Measurements from ENCODE around the gene SECISBP2L.

SECISBP2L gene

GRCh38 chr15:49060710-49061495, 14.7 kb upstream of the SECISBP2L start:
- H3K9me3 Mint-ChIP-seq = peaks cover 4% of the 10 kb centered on the region
- no peaks in the 10 kb centered on the region for H3K4me1 Mint-ChIP-seq
- H3K4me3 Mint-ChIP-seq = no peak overlapping the region
- peaks cover 2% of the 10 kb centered on the region for H3K27me3 Mint-ChIP-seq (ENCODE audit: low read depth, poor library complexity)
- no peaks in the 10 kb centered on the region for H3K36me3 Mint-ChIP-seq (ENCODE audit: low read depth)
- no peak for TF ChIP-seq CTCF (IDR thresholded peaks at IDR 0.05)
- H3K27ac Mint-ChIP-seq = no peak overlapping the region
- no peak for DNase-seq

GRCh38 chr15:49059491-49059890, 13.2 kb upstream of the SECISBP2L start:
- Mint-ChIP-seq H3K4me1 (no peaks in the 10 kb centered on the region), H3K36me3 (ENCODE audit: low read depth) (no peaks in the 10 kb centered on the region), H3K9me3 (peaks cover 4% of the 10 kb centered on the region), H3K27ac (no peak overlapping the region), H3K27me3 (ENCODE audit: low read depth, poor library complexity) (peaks cover 2% of the 10 kb centered on the region), H3K4me3 (no peak overlapping the region)
- no peak for TF ChIP-seq CTCF (IDR thresholded peaks at IDR 0.05)
- DNase-seq = no peak

- peaks cover 4% of the 10 kb centered on the region for H3K9me3 Mint-ChIP-seq
- DNase-seq = no peak
- peaks cover 2% of the 10 kb centered on the region for H3K27me3 Mint-ChIP-seq (ENCODE audit: low read depth, poor library complexity)
- no peak for TF ChIP-seq CTCF (IDR thresholded peaks at IDR 0.05)
- H3K4me3 Mint-ChIP-seq = no peak overlapping the region
- H3K4me1 Mint-ChIP-seq = no peaks in the 10 kb centered on the region
- no peaks in the 10 kb centered on the region for H3K36me3 Mint-ChIP-seq (ENCODE audit: low read depth)
- no peak overlapping the region for H3K27ac Mint-ChIP-seq
Observed at GRCh38 chr15:49058559-49058958, 12.3 kb upstream of the SECISBP2L start.

GRCh38 chr15:49055630-49056029, 9.4 kb upstream of the SECISBP2L start:
- H3K4me1 Mint-ChIP-seq = no peaks in the 10 kb centered on the region
- H3K4me3 Mint-ChIP-seq = no peak overlapping the region
- no peak for TF ChIP-seq CTCF (IDR thresholded peaks at IDR 0.05)
- H3K27ac Mint-ChIP-seq = no peak overlapping the region
- H3K27me3 Mint-ChIP-seq (ENCODE audit: low read depth, poor library complexity) = peaks cover 5% of the 10 kb centered on the region
- no peak for DNase-seq
- H3K9me3 Mint-ChIP-seq = peaks cover 20% of the 10 kb centered on the region
- H3K36me3 Mint-ChIP-seq (ENCODE audit: low read depth) = no peaks in the 10 kb centered on the region

GRCh38 chr15:49052662-49053061, 6.4 kb upstream of the SECISBP2L start:
- H3K27ac Mint-ChIP-seq = no peak overlapping the region
- H3K4me3 Mint-ChIP-seq = no peak overlapping the region
- H3K9me3 Mint-ChIP-seq = peaks cover 23% of the 10 kb centered on the region
- TF ChIP-seq CTCF (IDR thresholded peaks at IDR 0.05) = no peak
- no peaks in the 10 kb centered on the region for H3K36me3 Mint-ChIP-seq (ENCODE audit: low read depth)
- H3K27me3 Mint-ChIP-seq (ENCODE audit: low read depth, poor library complexity) = peaks cover 6% of the 10 kb centered on the region
- no peak for DNase-seq
- no peaks in the 10 kb centered on the region for H3K4me1 Mint-ChIP-seq

GRCh38 chr15:49047456-49047855, 1.2 kb upstream of the SECISBP2L start:
- TF ChIP-seq CTCF (IDR thresholded peaks at IDR 0.05) = no peak
- peaks cover 15% of the 10 kb centered on the region for H3K9me3 Mint-ChIP-seq
- H3K4me3 Mint-ChIP-seq = no peak overlapping the region
- H3K27ac Mint-ChIP-seq = no peak overlapping the region
- peaks cover 17% of the 10 kb centered on the region for H3K4me1 Mint-ChIP-seq
- H3K36me3 Mint-ChIP-seq (ENCODE audit: low read depth) = peaks cover under 1% of the 10 kb centered on the region
- peaks cover 6% of the 10 kb centered on the region for H3K27me3 Mint-ChIP-seq (ENCODE audit: low read depth, poor library complexity)
- DNase-seq = no peak
